Upper lobe of left lung (tissue), 6 donors: ENCODE data around the gene TMEM232. TPM values are rescaled to one million over a fixed set of nuclear protein-coding genes. Genes with fewer than 3 reads are reported as not detected.

ENCODE experiments used
- ATAC-seq, 2 donors: fragments of 200-7000 bp; cut with Tn5 transposase; one replicate each; pipeline ENCODE4 v1.9.1; 2022; ENCODE audit warnings: mild to moderate bottlenecking in 2 of 2, moderate library complexity in 2 of 2; ENCODE audit not compliant: low FRiP score in 2 of 2
- DNase-seq, 2 donors: peaks; one replicate each; pipeline ENCODE4 v3.0.0-alpha.2; 2019 to 2020
- H3K27ac ChIP-seq, 4 donors: fragments of 200-600 bp; sonication (generic); one replicate each; pipeline ENCODE4 v1.5.1; 2016 to 2019
- H3K27me3 ChIP-seq, 4 donors: fragments of 200-600 bp; sonication (generic); one replicate each; pipeline ENCODE4 v1.5.1; 2017 to 2019
- H3K36me3 ChIP-seq, 4 donors: fragments of 200-600 bp; sonication (generic); one replicate each; pipeline ENCODE4 v1.5.1; 2016 to 2019
- H3K4me1 ChIP-seq, 4 donors: fragments of 200-600 bp; sonication (generic); one replicate each; pipeline ENCODE4 v1.5.1; 2018 to 2019
- H3K4me3 ChIP-seq, 4 donors: fragments of 200-600 bp; sonication (generic); one replicate each; pipeline ENCODE4 v1.5.1; 2017 to 2019; ENCODE audit warnings: mild to moderate bottlenecking in 2 of 4, moderate library complexity in 1 of 4
- H3K9me3 ChIP-seq, 4 donors: fragments of 200-600 bp; sonication (generic); one replicate each; pipeline ENCODE4 v1.5.1; 2018 to 2019
- EP300 ChIP-seq, 4 donors: sonication (generic); formaldehyde crosslinking; IDR thresholded peaks; one replicate each; pipeline ENCODE4 v1.5.1; 2017; ENCODE audit warnings: antibody characterized with exemption in 4 of 4, control low read depth in 2 of 4
- POLR2A ChIP-seq, 4 donors: fragments of 450-650 bp; IDR thresholded peaks; one replicate each; pipeline ENCODE4 v1.5.1; 2016 to 2017; ENCODE audit warnings: antibody characterized with exemption in 4 of 4, mild to moderate bottlenecking in 2 of 4
- POLR2AphosphoS5 ChIP-seq, 2 donors: sonication (generic); formaldehyde crosslinking; IDR thresholded peaks; one replicate each; pipeline ENCODE4 v1.5.1; 2017; ENCODE audit warnings: antibody characterized with exemption in 2 of 2
- WGBS, 2 donors: methylation state at CpG; one replicate each; pipeline ENCODE4 v1.1.5; 2017 to 2018; 5-methylcytosine and 5-hydroxymethylcytosine counted together
- total RNA-seq, 6 donors: library from RNA; depleted of rRNA in 4 of 6; stranded (reverse); fragments of >200 nt in 4 of 6; gene quantifications; one replicate each; pipeline versions ENCODE4 v1.1.0 to v1.2.1, GENCODE V29; 2016 to 2021
- TF ChIP-seq, protein P1 (sequence below), 6 experiments: fragments of 450-650 bp in 4 of 6; fragments of 200-600 bp in 2 of 6; sonication (generic) in 2 of 6; IDR thresholded peaks; one replicate each; pipeline ENCODE4 v1.5.1; 2016 to 2019; ENCODE audit warnings: antibody characterized with exemption in 6 of 6
- donor health status: DM: no; HTN: no; CAD: no; lungs with moderate emphysema.
- donor health status: DM: no; HTN: yes; CAD: no; lungs with severe emphysema.

Gene TMEM232
- total RNA-seq: 10 to 100 TPM in 2 of 6 donors, 1 to 10 TPM in 4; 1.5 to 36.9 (median 7.8) TPM

DNA sequence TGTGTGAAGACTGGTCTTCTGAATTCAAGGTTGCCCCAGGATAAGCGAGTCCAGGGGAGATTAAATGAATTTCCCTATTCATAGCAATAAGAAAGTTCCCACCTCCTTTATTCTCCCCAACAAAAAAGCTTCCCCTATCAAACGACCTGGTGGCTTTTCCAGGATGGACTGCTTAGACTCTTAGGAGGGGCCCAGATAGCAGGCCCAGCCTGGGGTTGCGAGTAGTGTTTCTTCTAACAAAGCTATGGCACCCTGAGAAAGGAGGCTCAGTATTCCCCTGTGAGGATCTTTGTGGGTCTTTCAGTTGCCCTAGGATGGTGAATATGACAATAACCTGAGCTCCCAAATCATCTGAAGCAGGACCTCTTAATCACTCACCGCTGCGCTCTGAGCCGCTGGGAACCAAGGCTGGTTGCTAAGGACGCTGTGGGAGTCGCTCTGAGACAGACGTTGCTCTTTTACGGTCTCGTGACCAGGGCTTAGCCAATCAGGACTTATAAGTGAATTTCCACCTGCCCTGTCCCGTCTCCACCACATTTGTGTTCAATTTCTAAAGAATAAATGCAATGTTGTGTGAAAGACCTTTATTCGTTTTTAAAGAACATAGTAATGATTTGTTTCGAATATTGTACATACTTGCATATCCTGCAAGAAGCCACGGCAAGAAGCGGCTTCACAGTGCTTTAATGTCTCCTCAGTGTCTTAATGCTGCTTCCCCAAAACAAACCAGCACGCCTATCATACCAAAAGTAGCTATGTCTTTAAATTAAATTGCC lies at the start of gene TMEM232:
TSS of gene TMEM232 (minus strand) at position 423 of the 776 bp plus-strand sequence. CDS start 59,319 bp downstream, outside the sequence.
- WGBS, 2 donors: 40 to 49% methylated on average over 17 of the region's 17 CpGs
- TF ChIP-seq EP300 (IDR thresholded peaks at IDR 0.05) (no peak), POLR2AphosphoS5 (IDR thresholded peaks at IDR 0.05) (no peak), POLR2A (IDR thresholded peaks at IDR 0.05) (no peak)
- TF ChIP-seq, protein P1, sequence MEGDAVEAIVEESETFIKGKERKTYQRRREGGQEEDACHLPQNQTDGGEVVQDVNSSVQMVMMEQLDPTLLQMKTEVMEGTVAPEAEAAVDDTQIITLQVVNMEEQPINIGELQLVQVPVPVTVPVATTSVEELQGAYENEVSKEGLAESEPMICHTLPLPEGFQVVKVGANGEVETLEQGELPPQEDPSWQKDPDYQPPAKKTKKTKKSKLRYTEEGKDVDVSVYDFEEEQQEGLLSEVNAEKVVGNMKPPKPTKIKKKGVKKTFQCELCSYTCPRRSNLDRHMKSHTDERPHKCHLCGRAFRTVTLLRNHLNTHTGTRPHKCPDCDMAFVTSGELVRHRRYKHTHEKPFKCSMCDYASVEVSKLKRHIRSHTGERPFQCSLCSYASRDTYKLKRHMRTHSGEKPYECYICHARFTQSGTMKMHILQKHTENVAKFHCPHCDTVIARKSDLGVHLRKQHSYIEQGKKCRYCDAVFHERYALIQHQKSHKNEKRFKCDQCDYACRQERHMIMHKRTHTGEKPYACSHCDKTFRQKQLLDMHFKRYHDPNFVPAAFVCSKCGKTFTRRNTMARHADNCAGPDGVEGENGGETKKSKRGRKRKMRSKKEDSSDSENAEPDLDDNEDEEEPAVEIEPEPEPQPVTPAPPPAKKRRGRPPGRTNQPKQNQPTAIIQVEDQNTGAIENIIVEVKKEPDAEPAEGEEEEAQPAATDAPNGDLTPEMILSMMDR (IDR thresholded peaks at IDR 0.05): no peak
- H3K4me3 ChIP-seq: peak within 1 kb of the TSS; percentile 22 to 47 (median 44)
- no peaks in the 10 kb centered on the region for H3K27me3 ChIP-seq
- no peak within 1 kb of the TSS for H3K27ac ChIP-seq
- H3K36me3 ChIP-seq: no peaks in the 10 kb centered on the region
- no peaks in the 10 kb centered on the region for H3K4me1 ChIP-seq
- DNase-seq: peak in 1 of 2 donors; percentile 88
- H3K9me3 ChIP-seq: no peaks in the 10 kb centered on the region
- ATAC-seq: peak; percentile 89 to 98

DNA sequence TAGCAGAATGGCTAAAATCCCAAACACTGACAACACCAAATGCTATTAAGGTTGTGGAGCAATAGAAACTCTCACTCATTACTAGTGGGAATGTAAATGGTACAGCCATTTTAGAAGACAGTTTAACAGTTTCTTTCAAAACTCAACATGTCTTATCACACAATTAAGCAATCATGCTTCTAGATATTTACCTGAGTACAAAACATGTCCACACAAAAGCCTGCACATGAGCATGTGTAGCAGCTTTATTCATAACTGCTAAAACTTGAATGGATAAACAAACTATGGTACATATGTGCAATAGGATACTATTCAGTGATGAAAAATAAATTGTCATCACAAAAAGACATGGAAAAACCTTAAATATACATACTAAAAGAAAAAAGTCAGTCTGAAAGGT lies 43.8 kb upstream of the TMEM232 start:
- TF ChIP-seq EP300 (IDR thresholded peaks at IDR 0.05): no peak
- TF ChIP-seq POLR2A (IDR thresholded peaks at IDR 0.05): no peak
- no peak for TF ChIP-seq POLR2AphosphoS5 (IDR thresholded peaks at IDR 0.05)
- TF ChIP-seq, protein P1 (IDR thresholded peaks at IDR 0.05): no peak
- no peaks in the 10 kb centered on the region for H3K9me3 ChIP-seq
- no peak overlapping the region for H3K27ac ChIP-seq
- H3K27me3 ChIP-seq: no peaks in the 10 kb centered on the region
- H3K36me3 ChIP-seq: no peaks in the 10 kb centered on the region
- no peak overlapping the region for H3K4me3 ChIP-seq
- no peaks in the 10 kb centered on the region for H3K4me1 ChIP-seq
- ATAC-seq: no peak
- no peak for DNase-seq

DNA sequence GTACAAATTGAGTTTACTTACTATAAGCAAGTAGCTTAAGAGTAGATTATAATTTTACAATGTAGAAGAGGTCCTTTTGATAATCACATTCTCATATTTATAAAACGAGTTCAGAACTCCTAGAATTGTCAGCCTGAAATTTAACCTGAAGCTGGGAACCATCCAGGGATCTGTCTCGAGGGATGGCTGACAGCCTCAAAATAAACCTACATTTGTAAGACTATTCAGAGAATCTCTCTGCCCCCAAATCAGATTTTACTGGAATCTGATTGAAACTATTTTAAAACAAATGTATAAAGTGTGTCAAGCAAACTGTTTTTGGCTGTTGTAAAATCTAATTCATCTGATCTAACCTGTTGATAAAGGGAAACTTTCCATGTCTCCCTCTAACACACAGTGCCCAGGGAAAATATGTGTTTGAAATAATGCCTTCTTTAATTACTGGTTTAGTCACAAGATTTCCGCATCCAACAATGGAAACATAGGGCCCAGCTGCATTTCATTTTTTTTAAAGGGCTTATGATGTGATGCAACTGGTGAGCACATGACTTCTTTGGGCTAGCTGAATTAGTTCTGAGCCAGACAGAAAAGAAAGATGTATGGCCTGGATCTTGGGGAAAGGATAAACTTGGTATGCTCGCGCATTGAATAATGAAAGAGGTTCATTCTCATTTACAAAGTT lies 42.7 kb upstream of the TMEM232 start:
- no peaks in the 10 kb centered on the region for H3K9me3 ChIP-seq
- no peaks in the 10 kb centered on the region for H3K4me1 ChIP-seq
- H3K36me3 ChIP-seq: no peaks in the 10 kb centered on the region
- no peaks in the 10 kb centered on the region for H3K27me3 ChIP-seq
- H3K27ac ChIP-seq: no peak overlapping the region
- TF ChIP-seq EP300 (IDR thresholded peaks at IDR 0.05): no peak
- TF ChIP-seq, protein P1 (IDR thresholded peaks at IDR 0.05): no peak
- no peak for TF ChIP-seq POLR2AphosphoS5 (IDR thresholded peaks at IDR 0.05)
- TF ChIP-seq POLR2A (IDR thresholded peaks at IDR 0.05): no peak
- peak in 1 of 2 donors; percentile 54 for ATAC-seq
- 55 to 56% methylated on average over 5 of the region's 5 CpGs for WGBS, 2 donors
- no peak overlapping the region for H3K4me3 ChIP-seq
- DNase-seq: no peak

DNA sequence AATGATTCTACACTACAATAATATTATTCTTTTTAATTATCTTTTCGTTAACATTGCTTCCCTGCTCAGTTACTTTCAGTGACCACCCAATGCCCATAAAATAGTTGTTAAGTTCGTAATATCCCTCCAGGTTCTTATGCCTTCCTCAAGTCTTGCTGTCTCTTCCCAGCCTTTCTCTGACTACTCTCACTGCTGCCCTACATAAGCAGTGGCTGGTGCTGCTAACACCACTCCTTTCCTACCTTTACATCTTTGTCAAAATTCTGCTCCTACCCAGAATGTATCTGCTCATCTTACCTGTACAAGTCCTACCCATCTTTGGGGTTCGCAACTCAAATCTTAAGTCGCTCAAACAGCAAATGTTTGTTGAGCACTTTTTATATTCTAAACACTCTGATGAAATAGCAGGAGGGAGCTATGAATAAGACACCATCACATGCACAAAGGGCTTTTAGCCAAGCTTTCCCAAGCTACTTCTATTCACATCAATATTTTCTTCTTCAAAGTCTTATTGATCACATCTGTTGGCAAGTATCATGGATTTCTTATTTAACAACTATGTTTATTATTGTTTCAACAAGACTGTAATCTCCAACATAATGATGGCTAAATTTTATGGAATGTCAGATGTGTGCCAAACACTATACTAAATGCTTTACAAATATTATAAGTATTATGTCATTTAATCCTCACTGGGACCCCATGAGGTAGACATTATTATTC lies 41.8 kb upstream of the TMEM232 start:
- H3K27me3 ChIP-seq: no peaks in the 10 kb centered on the region
- no peaks in the 10 kb centered on the region for H3K4me1 ChIP-seq
- 77 to 81% methylated on average over 4 of the region's 4 CpGs for WGBS, 2 donors
- H3K36me3 ChIP-seq: no peaks in the 10 kb centered on the region
- DNase-seq (no peak), ATAC-seq (no peak)
- no peaks in the 10 kb centered on the region for H3K9me3 ChIP-seq
- H3K27ac ChIP-seq: no peak overlapping the region
- TF ChIP-seq, protein P1 (IDR thresholded peaks at IDR 0.05): no peak
- no peak overlapping the region for H3K4me3 ChIP-seq
